Umbilical cord (tissue), 2 donors: ENCODE measurements around the gene PAIP1. TPM values are rescaled to one million over a fixed set of nuclear protein-coding genes. Genes with fewer than 3 reads are reported as not detected.
"Not testable (repeated sequence)": the region's sequence is repeated elsewhere in the genome, so short reads cannot be mapped to it uniquely, and the experiment has no call there.

Experiments
- DNase-seq: peaks from one replicate; pipeline ENCODE4 v3.0.0-alpha.2; 2015; ENCODE audit warnings: low spot score
- total RNA-seq: library from RNA; depleted of rRNA; stranded (reverse); fragments of >200 nt; gene quantifications from one replicate; pipeline ENCODE4 v1.2.3, GENCODE V29; 2014; ENCODE audit warnings: low replicate concordance; ENCODE audit not compliant: insufficient read depth

The PAIP1 gene
- total RNA-seq, 1 donor from 2014 or later, result 91.5 TPM

GRCh38 chr5:43520615-43521014, 36.3 kb downstream of the PAIP1 start:
- DNase-seq, result no peak

DNA sequence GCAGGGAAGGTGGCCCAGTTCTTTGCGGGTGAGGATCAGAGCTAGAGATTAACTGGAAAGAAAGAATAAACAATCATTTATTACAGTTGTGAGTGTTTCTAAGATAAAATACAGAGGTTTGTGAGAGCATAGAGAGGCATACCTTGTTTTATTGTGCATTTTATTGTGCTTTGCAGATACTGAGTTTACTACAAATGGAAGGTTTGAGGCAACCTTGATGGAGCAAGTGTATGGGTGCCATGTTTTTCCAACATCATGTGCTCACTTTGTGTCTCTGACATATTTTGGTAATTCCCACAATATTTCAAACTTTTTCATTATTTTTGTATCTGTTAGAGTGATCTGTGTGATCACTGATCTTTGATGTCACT, 41.2 kb downstream of the PAIP1 start:
- DNase-seq, result no peak

DNA sequence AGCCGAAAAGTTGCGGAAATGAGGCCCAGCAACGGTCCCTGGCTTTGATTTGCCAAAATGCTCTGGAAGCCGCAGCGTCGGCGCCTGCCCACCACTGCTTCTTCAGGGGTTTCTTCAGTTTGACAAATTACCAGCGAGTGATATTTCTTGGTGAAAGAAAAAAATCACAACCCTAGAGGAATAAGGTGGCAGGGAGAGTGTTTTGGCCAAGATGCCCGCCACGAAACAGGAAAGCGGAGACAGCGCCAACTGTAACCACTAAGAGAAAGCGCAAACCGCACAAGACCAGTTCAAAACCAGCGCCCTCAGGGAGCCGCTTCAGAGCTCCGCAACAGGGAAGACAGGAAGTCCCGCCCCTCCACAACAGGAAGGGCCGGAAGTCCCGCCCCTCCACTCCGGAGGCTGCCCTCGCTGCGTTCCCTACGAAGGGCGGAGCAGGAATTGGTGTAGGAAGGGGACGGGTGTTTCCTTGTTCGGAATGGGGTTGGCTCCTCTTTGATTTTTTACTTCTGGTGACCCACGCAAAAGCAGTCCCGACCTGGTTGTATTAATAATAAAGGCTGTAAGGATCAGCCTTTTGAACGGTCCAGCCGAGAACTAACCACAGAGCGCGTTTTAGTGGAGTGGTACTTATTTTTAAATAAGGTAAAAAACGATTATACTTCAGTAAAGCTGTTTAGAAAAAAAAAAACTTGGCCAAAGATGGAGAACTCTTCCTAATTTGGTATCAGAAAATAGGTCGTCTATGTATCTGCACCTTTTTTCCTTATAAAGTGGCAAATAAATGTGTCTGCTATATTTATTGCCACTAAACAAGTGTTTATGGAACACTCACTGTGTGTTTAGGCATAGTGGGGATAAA, 41.8 kb downstream of the PAIP1 start, which contains the start of gene C5orf34:
TSS of gene C5orf34 (minus strand) at position 333 of the 862 bp plus-strand sequence. CDS start 5,809 bp downstream, outside the sequence.
- DNase-seq, result peak; percentile 99

DNA sequence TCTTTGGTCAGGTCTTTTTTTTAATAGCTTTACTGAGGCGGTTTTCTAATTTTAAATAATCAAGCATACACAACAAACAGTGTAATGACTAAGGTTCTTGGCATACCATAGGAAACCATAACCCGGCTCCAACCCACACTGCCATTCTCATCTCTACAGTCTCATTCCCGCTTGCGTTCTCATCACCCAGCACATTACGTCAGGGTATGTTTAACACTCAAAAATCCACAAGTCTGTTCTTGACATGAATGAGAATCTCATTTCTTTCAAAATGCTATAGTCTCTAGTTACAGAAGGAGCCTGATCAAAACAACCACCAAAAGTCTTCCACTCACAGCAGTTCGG, 42.4 kb downstream of the PAIP1 start:
- no peak for DNase-seq

DNA sequence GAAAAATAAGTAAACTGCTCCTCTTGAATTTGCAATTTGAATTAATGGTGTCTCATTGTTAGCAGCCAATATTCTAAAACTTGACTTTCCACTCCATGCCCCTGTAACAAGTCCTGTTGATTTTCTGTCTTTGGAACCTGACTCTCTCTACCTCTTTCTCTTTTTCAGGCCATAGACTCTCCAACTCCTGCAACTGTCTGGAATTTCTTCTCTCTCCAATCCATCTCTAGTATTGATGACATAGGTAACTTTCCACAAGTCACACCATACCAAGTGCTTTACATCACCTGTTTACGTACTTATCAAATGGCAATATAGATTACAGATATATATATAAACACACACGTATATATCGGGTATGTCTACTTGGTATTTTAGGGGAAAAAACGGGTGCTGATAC, 42.9 kb downstream of the PAIP1 start:
- DNase-seq, result no peak

DNA sequence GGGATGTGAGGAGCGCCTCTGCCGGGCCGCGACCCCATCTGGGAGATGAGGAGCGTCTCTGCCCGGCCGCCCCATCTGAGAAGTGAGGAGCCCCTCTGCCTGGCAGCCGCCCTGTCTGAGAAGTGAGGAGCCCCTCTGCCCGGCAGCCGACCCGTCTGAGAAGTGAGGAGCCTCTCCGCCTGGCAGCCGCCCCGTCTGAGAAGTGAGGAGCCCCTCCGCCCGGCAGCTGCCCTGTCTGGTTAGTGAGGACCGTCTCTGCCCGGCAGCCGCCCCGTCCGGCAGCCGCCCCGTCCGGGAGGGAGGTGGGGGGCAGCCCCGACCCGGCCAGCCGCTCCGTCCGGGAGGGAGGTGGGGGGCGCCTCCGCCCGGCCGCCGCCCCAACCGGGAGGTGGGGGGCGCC, 45.8 kb downstream of the PAIP1 start:
- not testable (repeated sequence) for DNase-seq

- no peak for DNase-seq
Observed at GRCh38 chr5:43498581-43498980, 58.3 kb downstream of the PAIP1 start.

- DNase-seq, result no peak
Observed at GRCh38 chr5:43497311-43498104, 59.4 kb downstream of the PAIP1 start.

DNA sequence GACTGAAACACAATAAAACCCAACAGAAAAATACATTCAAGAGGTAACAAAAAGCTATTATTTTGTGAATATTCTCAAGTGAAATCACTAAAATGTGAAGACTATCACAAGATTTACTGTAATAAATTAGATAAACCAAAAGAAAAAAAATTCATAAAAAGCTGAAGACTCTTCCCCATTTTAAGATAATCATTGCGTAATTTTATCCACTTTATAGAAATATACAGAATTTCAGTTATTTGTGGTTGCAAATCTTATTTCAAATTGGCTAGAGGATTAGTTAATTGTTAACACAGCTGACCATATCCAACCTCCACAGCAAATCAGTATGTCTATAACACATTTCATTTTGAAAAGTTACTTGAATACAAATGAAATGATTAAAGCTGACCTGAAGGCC, 65.6 kb downstream of the PAIP1 start:
- no peak for DNase-seq

- DNase-seq, result no peak
Observed at GRCh38 chr5:43486353-43486752, 70.5 kb downstream of the PAIP1 start.

DNA sequence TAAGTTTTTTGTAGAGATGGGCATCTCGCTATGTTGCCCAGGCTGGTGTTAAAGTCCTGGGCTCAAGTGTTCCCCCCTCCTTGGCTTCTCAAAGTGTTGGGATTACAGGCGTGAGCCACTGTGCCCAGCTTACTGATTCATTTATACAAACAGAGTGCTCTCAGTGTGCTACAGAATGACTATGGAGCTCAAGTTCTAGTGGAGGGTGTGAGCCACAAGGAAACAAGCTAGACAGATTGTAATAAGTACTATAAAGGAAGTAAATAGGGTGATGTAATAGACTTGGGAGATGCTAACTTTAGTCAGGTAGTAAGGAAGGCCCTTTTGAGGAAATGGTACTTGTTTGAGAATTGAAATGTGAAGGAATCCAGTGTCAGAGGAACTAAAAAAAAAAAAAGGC, 71.5 kb downstream of the PAIP1 start:
- DNase-seq, result no peak

DNA sequence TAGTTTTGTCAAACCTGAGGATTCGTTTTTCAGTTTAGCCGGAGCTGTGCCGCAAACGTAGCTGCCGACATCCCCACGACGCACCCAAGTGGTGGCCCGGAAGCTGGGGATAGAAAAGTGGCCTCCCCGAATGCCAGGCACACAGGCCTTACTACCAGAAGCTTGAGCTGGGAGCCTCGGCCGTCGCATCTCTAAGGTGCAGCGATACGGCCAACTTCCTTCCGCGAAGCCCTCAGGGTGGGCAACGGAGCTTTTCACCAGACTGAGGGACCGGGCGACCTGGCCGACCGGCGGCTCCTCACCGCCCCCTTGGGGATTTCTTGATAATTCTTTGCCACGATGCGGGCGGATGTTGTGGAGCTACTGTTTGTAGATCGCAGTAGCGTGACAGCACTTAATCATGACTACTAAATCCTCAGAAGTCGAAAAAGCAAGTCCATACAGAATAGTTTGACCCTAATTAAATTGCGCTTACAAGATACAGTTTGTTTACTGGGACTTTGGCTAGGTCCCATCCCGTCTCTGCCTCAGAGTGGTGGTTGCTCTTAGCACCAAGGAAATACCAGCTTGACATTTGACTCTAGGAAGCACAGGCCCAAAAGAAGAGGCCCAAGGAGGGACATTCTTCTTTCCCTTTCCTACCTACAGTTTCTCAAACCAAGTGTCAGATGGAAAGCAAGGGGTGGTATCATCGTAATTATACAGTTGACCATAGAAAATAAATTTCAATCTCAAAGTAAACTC, 72.6 kb downstream of the PAIP1 start:
- peak; percentile 89 for DNase-seq

- peak; percentile 98 for DNase-seq
Observed at GRCh38 chr5:43483298-43484105, 73.4 kb downstream of the PAIP1 start, which contains the start of gene TMEM267. TSS of gene TMEM267 (minus strand) at chr5:43483865. CDS start at chr5:43453969, 29,896 bp downstream.

GRCh38 chr5:43482490-43483297, 74.2 kb downstream of the PAIP1 start:
- DNase-seq, result peak; percentile 12

Other genes starting within 250 kb of the PAIP1 start
- 98.2 TPM for gene HMGCS1, start 243.7 kb downstream of the PAIP1 start, total RNA-seq
- gene CCL28, start 144.7 kb downstream of the PAIP1 start, total RNA-seq, result 3.6 TPM
- gene TMEM267, start 73.2 kb downstream of the PAIP1 start, total RNA-seq, result 9.9 TPM
- 7.0 TPM for gene C5orf34, start 41.9 kb downstream of the PAIP1 start, total RNA-seq
- 72.7 TPM for gene NNT, start 46.1 kb upstream of the PAIP1 start, total RNA-seq